GM18519 (cell line): ENCODE results near the gene STK17A.

Source experiments
- ATAC-seq: cut with Tn5 transposase; IDR thresholded peaks from one replicate; pipeline ENCODE4 v1.9.1; 2021; ENCODE audit warnings: mild to moderate bottlenecking, moderate library complexity; ENCODE audit not compliant: unreplicated experiment, low FRiP score

STK17A gene

GRCh38 chr7:43582503-43583423, at the start of gene STK17A:
Gene STK17A (plus strand): TSS chr7:43583108. CDS start chr7:43583244, 136 bp downstream.
- ATAC-seq = peak; percentile 53

- no peak for ATAC-seq
These were observed 49.0 kb upstream of the STK17A start for GRCh38 chr7:43533801-43534479.

DNA sequence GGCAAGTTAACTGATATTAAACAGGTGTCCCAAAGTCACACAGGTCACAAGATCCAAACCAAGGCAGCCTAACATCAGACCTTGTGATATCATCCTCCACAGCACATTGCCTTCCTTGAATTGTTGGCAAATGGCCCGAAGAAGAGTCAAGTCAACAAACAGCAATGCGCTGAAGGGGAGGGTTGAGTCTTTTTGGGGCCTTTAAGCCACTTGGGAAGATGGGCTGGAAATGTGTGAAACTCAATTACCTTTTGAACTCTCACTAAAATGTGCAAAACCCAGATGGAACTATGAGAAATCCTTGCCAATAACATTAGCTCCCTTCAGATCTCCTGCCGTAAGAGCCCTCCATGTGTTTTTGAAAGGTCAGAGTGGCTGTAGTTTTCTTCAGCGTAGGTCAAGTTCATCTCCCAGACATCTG, 47.9 kb upstream of the STK17A start:
- no peak for ATAC-seq

GRCh38 chr7:43535810-43536585, 46.9 kb upstream of the STK17A start:
- ATAC-seq = no peak

DNA sequence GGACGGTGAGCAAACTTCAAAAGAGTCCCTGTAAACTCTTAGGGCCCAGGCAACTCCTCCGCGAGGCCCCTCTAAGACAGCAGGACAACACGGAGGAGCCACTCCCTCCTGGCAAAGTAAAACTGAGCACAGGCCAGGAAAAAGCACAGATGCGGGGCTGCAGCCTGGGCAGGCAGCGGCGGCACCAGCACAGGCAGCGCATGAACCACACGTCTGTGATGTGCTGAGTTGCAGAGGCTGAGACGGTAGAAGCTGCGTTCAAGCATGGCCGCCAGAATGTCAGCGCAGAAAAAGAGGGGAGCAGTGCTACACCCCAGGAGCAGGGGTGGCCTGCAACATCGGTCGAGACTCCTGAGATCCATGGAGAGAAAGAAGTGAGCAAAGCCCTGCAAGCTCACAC, 46.1 kb upstream of the STK17A start:
- ATAC-seq = no peak

GRCh38 chr7:43537765-43538403, 45.0 kb upstream of the STK17A start:
- no peak for ATAC-seq

DNA sequence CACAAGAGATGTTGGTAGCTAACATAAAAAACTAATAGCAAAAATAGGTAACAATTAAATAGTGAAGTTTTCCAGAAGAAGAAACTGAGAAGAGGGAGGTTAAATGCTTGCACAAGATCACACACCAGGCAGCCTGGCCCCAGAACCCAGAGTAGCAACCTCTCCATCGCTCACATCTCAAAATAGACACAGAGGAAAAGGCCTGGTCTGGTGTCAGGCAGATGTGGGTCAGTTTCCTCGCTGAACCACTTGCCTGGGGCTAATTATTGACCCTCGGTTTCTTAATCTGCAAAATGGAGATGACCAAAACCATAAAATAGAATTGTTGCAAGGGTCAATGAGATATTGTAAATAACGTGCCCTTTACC, 44.5 kb upstream of the STK17A start:
- no peak for ATAC-seq

DNA sequence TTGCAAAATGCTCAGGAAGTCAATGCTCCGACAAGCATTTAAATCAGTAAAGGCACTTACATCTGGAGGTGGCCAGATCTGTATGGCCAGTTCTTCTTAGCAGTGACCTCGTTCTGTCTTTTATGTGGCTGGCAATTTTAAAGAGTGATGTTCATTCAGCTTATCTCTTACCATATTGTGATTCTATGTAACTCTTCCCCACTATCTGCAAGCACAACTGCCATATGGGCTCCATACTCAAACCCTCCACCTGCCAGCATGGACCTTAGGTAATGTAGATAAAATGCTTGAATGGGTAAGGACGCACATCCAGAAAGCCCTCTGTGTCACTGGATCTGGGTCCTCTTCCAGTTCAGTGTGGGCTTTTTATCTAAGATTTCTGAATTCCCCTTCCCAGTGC, 42.4 kb upstream of the STK17A start:
- ATAC-seq = no peak

- ATAC-seq = no peak
These were observed 40.2 kb upstream of the STK17A start for GRCh38 chr7:43542716-43543115.

DNA sequence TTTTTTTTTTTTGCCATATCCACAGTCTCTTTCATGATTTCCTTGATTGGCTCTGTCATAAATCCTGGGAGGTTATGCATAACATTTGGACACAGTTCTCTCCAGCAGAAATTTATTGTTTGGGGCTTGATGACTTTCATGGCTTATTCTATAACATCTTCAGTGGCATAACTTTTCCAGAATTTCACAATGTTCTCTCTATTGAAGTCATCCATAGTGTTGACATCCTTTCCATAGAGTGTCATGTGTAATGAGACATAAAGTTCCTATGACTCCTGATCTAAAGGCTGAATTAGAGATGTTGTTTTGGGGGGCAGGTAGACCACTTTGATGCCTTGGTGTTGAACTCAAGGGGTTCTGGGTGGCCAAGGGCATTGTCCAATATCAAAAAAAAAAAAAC, 36.7 kb upstream of the STK17A start:
- no peak for ATAC-seq

DNA sequence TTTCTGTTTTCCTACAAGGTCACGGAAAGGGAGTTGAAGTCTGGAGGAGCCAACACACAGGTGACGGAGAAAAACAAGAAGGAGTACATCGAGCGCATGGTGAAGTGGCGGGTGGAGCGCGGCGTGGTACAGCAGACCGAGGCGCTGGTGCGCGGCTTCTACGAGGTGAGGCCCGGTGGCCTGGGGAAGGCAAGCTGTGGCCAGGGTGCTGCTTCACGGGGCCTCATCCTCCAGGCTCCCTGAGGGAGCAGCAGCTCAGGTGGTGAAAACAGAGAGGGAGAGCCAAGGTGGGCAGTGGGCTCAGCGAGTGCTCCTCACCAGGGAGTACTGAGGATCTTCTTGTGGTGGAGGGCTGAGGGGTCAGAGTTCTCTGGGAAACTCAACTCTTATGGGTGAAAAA, 32.5 kb upstream of the STK17A start:
- ATAC-seq = no peak

GRCh38 chr7:43552122-43552521, 30.8 kb upstream of the STK17A start:
- ATAC-seq = no peak

DNA sequence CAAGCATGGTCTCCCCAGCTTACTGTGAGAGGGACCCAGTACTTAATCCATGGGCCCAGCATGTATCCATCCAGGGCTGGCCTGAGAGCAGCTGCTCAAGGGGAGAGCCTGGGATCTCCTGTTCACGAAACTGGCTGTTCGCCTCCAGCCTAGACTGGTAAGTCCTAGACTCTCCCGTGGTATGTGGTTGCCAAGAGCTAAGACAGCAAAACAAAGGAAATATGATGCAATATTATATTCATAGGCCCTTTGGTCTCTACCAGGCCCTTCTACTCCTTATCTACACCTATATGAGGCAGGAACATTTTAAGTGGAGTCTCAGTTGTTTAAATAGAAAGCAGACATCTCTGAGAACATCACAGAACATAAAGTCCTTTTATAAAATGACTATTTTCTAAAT, 28.9 kb upstream of the STK17A start:
- no peak for ATAC-seq

DNA sequence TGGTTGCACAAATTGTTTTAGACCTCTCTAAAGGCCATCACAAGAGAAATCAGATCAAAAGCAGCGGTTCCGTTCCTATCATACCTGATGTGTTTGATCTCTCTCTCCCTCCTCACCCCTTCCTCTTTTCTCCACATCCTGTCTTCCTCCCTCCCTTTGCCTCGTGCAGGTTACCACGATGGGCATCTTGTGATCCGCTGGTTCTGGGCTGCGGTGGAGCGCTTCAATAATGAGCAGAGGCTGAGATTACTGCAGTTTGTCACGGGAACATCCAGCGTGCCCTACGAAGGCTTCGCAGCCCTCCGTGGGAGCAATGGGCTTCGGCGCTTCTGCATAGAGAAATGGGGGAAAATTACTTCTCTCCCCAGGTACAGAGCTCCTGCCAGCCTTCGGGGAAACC, 28.5 kb upstream of the STK17A start:
- ATAC-seq = no peak

- no peak for ATAC-seq
These were observed 24.9 kb upstream of the STK17A start for GRCh38 chr7:43557831-43558495.

DNA sequence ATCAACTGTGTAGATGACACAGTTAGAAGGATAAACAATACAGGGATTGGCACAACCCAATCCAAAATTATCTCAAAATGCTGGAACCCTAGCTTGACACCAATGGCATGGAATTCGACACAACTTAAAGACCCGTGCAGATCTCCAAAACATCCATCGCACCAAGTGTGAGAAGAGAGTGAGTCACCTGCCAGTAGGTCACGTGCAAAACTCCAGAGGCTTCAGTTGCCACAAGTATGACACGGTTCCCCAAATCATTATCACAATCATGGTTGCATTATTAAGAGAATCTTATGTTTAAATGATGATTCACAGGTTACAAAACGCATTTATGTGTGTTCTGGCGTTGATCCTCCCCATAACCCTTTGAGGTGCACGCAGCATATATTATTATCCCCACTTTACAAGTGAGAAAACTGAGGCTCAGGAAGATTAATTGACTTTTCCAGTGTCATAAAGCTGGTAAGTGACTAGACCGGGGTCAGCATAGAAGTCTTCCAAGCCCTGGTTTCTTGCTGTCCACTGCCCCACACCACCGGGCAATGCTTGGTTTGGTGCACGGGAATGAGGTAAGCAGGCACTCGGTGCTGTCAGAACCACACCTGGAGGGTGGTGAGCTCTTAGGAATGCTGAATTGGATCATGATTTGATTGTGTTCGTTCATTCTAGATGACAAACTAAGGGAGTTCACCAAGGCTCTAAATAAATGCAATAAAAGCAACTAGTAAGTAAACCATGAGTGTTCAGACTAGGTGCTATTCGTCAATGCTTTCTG, 23.6 kb upstream of the STK17A start:
- ATAC-seq = no peak

GRCh38 chr7:43559946-43560335, 23.0 kb upstream of the STK17A start:
- no peak for ATAC-seq

- ATAC-seq = no peak
These were observed 22.1 kb upstream of the STK17A start for GRCh38 chr7:43560742-43561330.

GRCh38 chr7:43562383-43562782, 20.5 kb upstream of the STK17A start:
- ATAC-seq = no peak
